ENCODE data around the gene PPP2R2B. TPM values are rescaled to one million over a fixed set of nuclear protein-coding genes. Genes with fewer than 3 reads are reported as not detected.

PPP2R2B gene
- total RNA-seq, 1 donor from 2014 or later = 0.35 TPM

- H3K4me1 Mint-ChIP-seq (ENCODE audit: low read depth) = no peaks in the 10 kb centered on the region
- H3K27me3 Mint-ChIP-seq (ENCODE audit: low read depth) = peaks cover 2% of the 10 kb centered on the region
- H3K9me3 Mint-ChIP-seq (ENCODE audit: low read depth) = no peaks in the 10 kb centered on the region
- no peaks in the 10 kb centered on the region for H3K36me3 Mint-ChIP-seq (ENCODE audit: low read depth)
- no peak for DNase-seq (ENCODE audit: low spot score)
- H3K27ac Mint-ChIP-seq (ENCODE audit: unreplicated experiment) = no peak overlapping the region
- no peak overlapping the region for H3K4me3 Mint-ChIP-seq (ENCODE audit: unreplicated experiment)
- no peak for TF ChIP-seq CTCF (IDR thresholded peaks at IDR 0.05)
Measured at GRCh38 chr5:146866263-146866662, 12.3 kb downstream of the PPP2R2B start.

- Mint-ChIP-seq H3K4me1 (ENCODE audit: low read depth) (peaks cover 5% of the 10 kb centered on the region), H3K9me3 (ENCODE audit: low read depth) (no peaks in the 10 kb centered on the region), H3K36me3 (ENCODE audit: low read depth) (no peaks in the 10 kb centered on the region), H3K27me3 (ENCODE audit: low read depth) (no peaks in the 10 kb centered on the region), H3K4me3 (ENCODE audit: unreplicated experiment) (no peak overlapping the region), H3K27ac (ENCODE audit: unreplicated experiment) (no peak overlapping the region)
- no peak for TF ChIP-seq CTCF (IDR thresholded peaks at IDR 0.05)
- no peak for DNase-seq (ENCODE audit: low spot score)
Measured at GRCh38 chr5:146862641-146863040, 15.9 kb downstream of the PPP2R2B start.

GRCh38 chr5:146860213-146860893 lies 18.2 kb downstream of the PPP2R2B start:
- peaks cover 3% of the 10 kb centered on the region for H3K27me3 Mint-ChIP-seq (ENCODE audit: low read depth)
- H3K4me1 Mint-ChIP-seq (ENCODE audit: low read depth) = peaks cover 5% of the 10 kb centered on the region
- no peaks in the 10 kb centered on the region for H3K9me3 Mint-ChIP-seq (ENCODE audit: low read depth)
- DNase-seq (ENCODE audit: low spot score) = no peak
- H3K36me3 Mint-ChIP-seq (ENCODE audit: low read depth) = no peaks in the 10 kb centered on the region
- H3K27ac Mint-ChIP-seq (ENCODE audit: unreplicated experiment) = no peak overlapping the region
- TF ChIP-seq CTCF (IDR thresholded peaks at IDR 0.05) = no peak
- no peak overlapping the region for H3K4me3 Mint-ChIP-seq (ENCODE audit: unreplicated experiment)

GRCh38 chr5:146852089-146852488 lies 26.5 kb downstream of the PPP2R2B start:
- H3K27ac Mint-ChIP-seq (ENCODE audit: unreplicated experiment) = no peak overlapping the region
- H3K4me3 Mint-ChIP-seq (ENCODE audit: unreplicated experiment) = no peak overlapping the region
- peaks cover 18% of the 10 kb centered on the region for H3K27me3 Mint-ChIP-seq (ENCODE audit: low read depth)
- DNase-seq (ENCODE audit: low spot score) = no peak
- H3K9me3 Mint-ChIP-seq (ENCODE audit: low read depth) = no peaks in the 10 kb centered on the region
- no peaks in the 10 kb centered on the region for H3K4me1 Mint-ChIP-seq (ENCODE audit: low read depth)
- TF ChIP-seq CTCF (IDR thresholded peaks at IDR 0.05) = no peak
- H3K36me3 Mint-ChIP-seq (ENCODE audit: low read depth) = no peaks in the 10 kb centered on the region

GRCh38 chr5:146851133-146851532 lies 27.4 kb downstream of the PPP2R2B start:
- no peak for TF ChIP-seq CTCF (IDR thresholded peaks at IDR 0.05)
- DNase-seq (ENCODE audit: low spot score) = no peak
- Mint-ChIP-seq H3K4me3 (ENCODE audit: unreplicated experiment) (no peak overlapping the region), H3K4me1 (ENCODE audit: low read depth) (no peaks in the 10 kb centered on the region), H3K27ac (ENCODE audit: unreplicated experiment) (no peak overlapping the region), H3K9me3 (ENCODE audit: low read depth) (no peaks in the 10 kb centered on the region), H3K27me3 (ENCODE audit: low read depth) (peaks cover 19% of the 10 kb centered on the region), H3K36me3 (ENCODE audit: low read depth) (no peaks in the 10 kb centered on the region)
